Neural cell (in vitro differentiated cells): ENCODE data around the gene PLEKHH3.

ENCODE experiments used
- CTCF ChIP-seq: fragments of 450-650 bp; IDR thresholded peaks from 2 replicates; pipeline ENCODE4 v1.5.1; 2014; ENCODE audit warnings: antibody characterized with exemption, mild to moderate bottlenecking, moderate library complexity; ENCODE audit not compliant: poor library complexity, severe bottlenecking
- EP300 ChIP-seq: fragments of 450-650 bp; conservative IDR thresholded peaks from 2 replicates; pipeline ENCODE4 v1.6.1; 2014; ENCODE audit warnings: antibody characterized with exemption, mild to moderate bottlenecking, moderate library complexity; ENCODE audit not compliant: poor library complexity, severe bottlenecking
- SMC3 ChIP-seq: fragments of 450-650 bp; conservative IDR thresholded peaks from 2 replicates; pipeline ENCODE4 v1.6.1; 2014; ENCODE audit warnings: antibody characterized with exemption, mild to moderate bottlenecking, moderate library complexity; ENCODE audit not compliant: poor library complexity

GRCh38 chr17:42678951-42679491 is 2.2 kb upstream of the PLEKHH3 start:
- TF ChIP-seq CTCF: no peak
- no peak for TF ChIP-seq SMC3
- no peak for TF ChIP-seq EP300
